Ecto neural progenitor cell (in vitro differentiated cells): ENCODE measurements around the gene UROC1.

Experiments
- DNase-seq: peaks from one replicate; pipeline ENCODE4 v3.0.0-alpha.2; 2018; ENCODE audit warnings: low spot score

Gene UROC1

DNA sequence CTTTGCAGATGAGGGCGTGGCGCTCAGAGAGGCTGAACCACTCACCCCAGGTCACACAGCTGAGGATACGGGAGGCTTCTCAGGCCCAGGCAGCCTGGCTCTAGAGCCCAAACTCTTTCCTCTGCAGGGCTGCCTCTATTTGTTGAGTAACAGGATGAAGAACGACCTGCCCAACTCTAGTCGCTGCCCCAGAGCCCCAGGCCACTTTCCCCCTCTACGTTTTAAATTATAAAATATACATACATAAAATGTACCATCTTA lies 22.7 kb downstream of the UROC1 start:
- no peak for DNase-seq

- no peak for DNase-seq
Observed at GRCh38 chr3:126494204-126494969, 23.2 kb downstream of the UROC1 start.

DNA sequence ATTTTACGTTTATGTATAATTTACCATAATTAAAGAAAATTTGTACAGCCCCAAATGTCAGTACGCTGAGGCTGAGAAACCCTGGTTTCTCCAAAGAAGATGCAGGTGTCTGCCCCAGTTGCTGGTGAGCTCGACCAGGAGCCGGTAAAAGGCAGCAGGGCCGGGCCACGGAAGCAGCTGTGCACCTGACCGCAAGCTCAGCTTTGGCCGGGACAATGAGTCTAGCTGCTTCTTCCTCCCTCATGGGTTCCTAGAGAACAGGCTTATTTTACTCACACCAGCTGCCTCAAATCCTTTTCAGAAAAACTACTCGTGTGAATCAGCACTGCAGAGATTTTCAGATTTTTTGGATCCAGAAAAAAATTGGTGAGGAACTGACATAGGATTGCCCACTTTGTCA lies 23.8 kb downstream of the UROC1 start:
- no peak for DNase-seq

- DNase-seq: no peak
Observed at GRCh38 chr3:126493051-126493450, 24.5 kb downstream of the UROC1 start.

- no peak for DNase-seq
Observed at GRCh38 chr3:126491221-126492013, 26.2 kb downstream of the UROC1 start.

DNA sequence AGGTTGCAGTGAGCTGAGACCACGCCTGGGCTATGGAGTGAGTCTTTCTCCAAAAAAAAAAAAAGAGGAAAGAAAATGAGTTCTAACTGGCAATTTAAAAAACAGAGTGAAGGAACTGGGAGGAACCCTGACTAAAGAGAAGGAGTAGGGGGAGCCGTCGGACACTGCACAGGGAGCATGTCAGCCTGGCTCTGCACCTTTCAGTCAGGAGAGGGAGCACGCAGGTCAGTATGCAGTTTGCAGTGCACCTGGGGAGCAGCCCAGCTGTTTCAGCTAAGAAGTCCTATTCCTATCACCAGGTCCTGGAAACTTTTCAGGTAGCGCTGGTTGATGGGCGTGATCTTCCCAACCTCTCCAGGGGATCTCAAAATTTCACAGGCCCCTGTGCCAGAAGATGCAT lies 27.0 kb downstream of the UROC1 start:
- DNase-seq: no peak

DNA sequence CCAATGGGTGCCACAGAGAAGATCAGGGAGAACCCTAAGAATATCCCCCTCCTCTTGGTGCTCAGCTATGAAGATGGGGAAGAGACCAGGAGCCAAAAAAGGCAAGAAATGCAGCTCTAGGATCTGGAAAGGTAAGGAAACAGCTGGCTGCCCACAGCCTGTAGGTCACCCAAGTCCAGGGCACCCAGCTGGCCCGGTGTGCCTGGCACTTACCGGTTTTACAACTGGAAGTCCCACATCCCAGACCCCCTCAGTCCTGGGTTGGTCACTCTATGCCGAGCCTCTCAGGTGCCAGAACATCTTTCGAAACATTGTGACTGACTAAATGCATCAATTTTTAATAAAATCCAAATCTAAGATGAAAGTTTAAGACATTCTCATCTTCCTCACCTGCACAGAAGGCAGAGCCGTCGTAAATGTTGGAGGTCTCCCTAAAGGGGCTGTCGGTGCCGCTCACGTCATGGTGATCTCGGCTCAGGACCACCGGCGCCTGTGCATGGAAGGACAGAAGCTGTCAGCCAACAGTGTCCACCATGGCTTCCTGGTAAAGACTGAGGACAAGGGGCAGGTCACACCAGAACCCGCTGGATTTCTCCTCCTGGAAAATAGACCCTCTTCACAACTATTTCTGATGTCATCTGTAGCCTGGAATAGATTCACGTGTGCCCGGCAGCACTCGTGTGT lies 28.5 kb downstream of the UROC1 start:
- no peak for DNase-seq

- no peak for DNase-seq
Observed at GRCh38 chr3:126488185-126488584, 29.4 kb downstream of the UROC1 start.

GRCh38 chr3:126487151-126487771 lies 30.3 kb downstream of the UROC1 start:
- DNase-seq: no peak

DNA sequence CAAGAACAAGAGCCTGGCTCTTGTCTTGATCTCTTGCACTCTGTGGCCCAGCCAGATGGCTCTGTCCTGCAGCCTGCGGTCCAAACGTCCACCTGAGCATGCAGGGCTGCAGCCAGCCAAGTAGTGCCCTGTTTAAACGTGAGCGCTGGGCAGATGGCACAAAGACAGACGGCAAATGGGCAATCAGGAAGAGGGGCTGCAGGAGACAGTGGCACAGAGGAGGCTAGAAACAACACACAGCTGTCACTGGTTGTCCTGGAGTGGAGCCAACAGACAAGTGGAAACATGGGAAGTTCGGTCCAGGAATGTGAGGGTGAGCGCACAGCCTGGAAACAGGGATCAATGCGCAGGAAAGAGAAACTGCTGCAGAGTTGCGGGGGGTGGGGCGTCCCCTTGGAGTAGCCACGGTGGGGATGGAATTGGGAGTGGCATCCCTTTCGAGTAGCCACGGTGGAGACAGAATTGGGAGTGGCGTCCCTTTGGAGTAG lies 31.2 kb downstream of the UROC1 start:
- DNase-seq: no peak

GRCh38 chr3:126485956-126486355 lies 31.6 kb downstream of the UROC1 start:
- no peak for DNase-seq

DNA sequence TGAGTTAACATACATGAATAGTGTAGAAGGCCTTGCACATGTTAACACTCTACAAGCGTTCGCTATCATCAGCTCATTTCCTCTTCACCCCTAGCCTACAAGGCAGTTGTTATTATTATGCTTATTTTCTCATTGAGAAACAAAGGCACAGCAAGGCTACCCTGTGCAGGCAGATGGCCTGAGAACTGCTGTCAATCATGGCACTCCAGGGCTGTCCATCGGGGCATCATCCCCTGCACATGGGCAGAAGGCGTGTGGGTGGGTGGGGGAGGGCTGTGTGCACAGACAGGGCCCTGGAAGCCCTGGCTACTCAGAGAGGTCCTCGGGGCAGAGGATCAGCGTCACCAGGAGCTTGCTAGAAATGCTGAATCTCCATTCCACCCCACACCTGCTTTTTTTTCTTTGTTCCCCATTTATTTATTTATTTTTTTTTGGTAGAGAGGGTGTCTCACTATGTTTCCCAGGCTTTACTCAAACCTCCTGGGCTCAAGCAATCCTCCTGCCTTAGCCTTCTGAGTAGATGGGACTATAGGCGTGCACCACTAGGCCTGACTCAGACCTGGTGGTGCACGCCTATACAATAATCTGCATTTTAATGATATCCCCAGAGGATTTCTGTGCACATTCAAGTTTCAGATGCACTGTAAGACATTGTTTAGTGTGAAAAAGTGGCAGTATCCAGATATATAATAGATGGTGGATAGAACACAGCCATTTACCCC lies 32.2 kb downstream of the UROC1 start:
- no peak for DNase-seq

DNA sequence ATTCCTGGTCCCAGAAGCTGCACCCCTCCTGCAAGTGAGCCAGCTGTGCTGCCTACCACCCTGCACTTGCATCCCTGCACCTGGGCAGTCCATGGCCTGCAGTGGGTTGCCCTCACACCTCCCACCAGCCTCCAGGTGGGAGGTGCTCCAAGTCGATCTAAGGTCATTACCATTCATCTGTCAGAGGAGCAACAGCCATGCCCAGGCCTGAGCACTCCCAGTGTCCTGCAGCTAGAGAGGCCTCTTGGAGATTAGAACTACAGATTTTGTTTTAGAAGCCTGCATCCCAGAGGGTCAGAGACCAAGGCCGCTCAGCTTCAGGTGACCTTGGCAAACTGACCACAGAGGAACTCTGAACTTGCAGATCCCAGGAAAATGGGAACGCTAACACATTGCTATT lies 32.9 kb downstream of the UROC1 start:
- no peak for DNase-seq

DNA sequence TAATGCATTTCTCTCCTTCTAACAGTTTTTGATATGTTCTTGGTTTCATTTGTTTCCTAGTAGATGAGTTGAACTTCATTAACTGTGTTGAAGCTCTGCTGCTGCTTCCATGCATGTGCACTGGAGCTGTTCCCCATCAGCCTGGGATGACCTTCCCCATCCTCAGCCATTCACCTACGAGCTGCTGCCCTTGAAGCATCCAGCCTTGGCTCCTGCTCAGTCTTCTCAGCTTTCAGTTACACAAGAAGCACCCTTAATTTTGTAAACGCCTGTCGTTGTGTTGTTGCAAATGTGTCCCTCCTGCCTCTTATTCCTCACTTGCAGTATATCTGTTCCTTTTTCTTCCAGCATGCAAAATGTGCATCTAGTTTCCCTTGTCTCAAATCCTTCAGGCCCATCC lies 33.4 kb downstream of the UROC1 start:
- DNase-seq: no peak

- DNase-seq: no peak
Observed at GRCh38 chr3:126483321-126483761, 34.2 kb downstream of the UROC1 start.

GRCh38 chr3:126482503-126483255 lies 34.9 kb downstream of the UROC1 start:
- no peak for DNase-seq

DNA sequence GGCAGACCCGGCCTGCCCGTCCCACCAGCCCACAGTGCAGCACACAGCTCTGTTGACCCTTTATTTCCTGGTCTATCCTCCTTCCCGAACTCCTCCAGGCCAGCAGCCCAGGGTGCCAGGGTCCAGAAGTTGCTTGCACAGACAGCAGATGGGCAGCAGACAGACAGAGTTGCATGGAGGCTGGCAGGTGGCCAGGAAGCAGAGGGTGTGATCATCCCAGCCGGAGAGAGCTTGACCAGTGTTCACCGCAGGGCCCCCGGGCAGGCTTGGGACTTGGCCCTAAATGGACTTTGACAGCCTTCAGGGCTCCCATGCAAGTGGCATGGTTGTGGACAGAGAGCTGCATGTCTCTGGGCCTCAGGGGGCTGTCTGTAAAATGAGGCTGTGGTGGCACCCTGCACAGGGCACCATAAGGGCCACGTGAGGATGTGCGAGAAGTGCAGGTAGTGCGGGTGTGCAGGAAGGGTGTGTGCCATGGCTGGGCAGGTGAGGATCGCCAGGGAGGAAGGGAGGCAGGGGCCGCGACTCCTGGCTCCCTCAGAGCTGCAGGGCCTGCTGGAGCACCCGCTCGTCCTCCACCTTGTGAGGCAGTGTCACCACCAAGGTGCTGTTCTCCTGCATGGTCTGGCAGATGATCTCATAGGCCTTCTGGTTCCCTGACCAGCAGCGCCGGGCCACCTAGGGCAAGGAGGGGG lies 35.6 kb downstream of the UROC1 start:
- no peak for DNase-seq

- DNase-seq: no peak
Observed at GRCh38 chr3:126480861-126481260, 36.7 kb downstream of the UROC1 start.

DNA sequence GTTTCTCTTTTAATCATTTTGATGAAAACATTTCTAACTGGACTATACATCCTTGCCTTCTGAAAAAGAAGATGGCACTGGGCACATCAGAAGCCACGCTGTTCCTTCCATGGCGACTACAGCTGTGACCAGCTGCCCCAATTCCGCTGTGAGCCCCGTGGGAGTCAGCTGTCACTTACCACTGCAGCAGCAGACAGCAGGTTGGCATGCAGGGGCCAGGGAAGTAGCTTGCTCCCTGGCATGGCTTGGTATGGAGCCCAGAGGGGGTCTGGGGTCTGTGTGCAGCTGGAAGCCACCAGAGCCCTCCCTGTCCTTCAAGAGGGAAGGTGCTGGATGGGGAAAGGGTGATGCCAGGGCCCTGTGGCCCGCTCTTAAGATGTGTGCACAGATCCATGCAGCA lies 37.4 kb downstream of the UROC1 start:
- no peak for DNase-seq

GRCh38 chr3:126479642-126480041 lies 37.9 kb downstream of the UROC1 start:
- no peak for DNase-seq
